NK-92 treated with Interleukin-12 subunit alpha and Interleukin-12 subunit beta, amount 100 ng/mL, for 24 hours (cell line): ENCODE measurements around the gene F2RL3.
A peak's percentile ranks its signal among the peaks of the same experiment; 100 is the strongest.
"Not testable (repeated sequence)": the region's sequence is repeated elsewhere in the genome, so short reads cannot be mapped to it uniquely, and the experiment has no call there.

Experiments
- DNase-seq: peaks from one replicate; lab custom pipeline; 2025; lab: John Stamatoyannopoulos, UW

The F2RL3 gene

DNA sequence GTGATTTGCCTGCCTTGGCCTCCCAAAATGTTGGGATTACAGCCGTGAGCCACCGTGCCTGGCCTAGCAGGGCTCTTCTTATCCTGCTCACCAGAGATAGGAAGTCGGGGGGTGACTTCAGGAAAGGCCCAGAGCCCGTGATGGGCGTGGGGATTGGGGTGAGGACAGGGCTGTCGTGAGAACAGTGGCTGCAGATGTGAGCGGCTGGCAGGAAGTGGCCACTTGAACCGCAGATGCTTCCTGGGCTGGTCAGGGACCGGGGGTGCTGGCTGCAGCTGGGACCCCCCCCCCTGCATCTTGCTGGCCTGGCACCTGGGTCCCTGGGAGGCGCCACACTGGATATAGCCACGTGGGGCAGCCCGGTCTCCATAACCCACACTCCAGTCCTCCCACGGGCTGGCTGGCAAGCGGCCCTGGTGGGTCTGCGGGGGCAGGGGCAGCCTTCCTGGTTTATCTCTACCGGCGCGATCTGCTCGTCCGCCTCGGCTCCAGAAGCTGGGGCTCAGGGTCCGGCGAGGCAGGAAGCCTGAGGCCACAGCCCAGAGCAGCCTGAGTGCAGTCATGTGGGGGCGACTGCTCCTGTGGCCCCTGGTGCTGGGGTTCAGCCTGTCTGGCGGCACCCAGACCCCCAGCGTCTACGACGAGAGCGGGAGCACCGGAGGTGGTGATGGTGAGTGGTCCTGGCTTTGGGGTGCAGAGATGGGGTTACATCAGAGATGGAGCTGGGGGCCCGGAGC is at the start of gene F2RL3:
F2RL3 (plus strand) TSS at position 371 of the 737 bp plus-strand sequence; CDS start at position 562, 191 bp downstream.
- peak; percentile 23 for DNase-seq

DNA sequence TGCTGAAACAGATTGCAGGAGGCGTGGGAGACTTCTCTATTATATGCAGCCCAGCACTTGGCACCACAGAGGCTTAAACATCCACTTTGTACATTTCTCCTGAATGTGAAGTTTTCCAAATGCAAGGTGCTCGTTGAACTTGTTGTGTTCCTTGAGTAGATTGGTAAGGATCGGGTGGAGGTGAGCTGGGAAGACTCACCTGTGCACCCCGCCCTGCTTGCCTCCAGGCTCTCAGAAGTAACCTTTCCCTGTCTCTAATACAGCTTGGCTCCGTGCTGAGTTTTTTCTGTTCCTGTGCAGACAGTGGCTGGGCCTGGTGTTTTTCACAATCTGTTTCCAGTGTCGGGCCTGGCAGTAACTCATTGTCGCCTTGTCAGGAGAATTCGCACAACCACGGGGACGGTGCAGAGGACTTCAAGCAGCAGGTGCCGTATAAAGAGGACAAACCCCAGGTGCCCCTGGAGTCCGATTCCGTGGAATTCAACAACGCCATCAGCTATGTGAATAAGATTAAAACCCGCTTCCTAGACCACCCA is 47.3 kb upstream of the F2RL3 start:
- no peak for DNase-seq

DNA sequence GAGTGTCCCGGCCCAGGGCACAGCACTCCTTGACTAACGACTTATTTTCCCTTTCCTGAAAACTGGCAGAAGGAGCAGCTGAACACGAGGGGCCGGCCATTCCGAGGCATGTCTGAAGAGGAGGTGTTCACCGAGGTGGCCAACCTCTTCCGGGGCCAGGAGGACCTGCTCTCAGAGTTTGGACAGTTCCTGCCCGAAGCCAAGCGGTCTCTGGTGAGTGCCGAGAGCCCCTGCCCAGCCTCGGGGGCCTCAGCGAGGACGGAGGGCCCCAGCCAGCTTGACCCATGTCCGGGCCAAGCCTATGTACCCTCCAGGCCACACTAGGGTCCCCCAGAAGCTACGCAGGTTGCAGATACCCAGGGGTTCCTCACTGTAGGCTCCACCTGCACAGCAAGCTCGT is 41.9 kb upstream of the F2RL3 start:
- DNase-seq, result no peak

DNA sequence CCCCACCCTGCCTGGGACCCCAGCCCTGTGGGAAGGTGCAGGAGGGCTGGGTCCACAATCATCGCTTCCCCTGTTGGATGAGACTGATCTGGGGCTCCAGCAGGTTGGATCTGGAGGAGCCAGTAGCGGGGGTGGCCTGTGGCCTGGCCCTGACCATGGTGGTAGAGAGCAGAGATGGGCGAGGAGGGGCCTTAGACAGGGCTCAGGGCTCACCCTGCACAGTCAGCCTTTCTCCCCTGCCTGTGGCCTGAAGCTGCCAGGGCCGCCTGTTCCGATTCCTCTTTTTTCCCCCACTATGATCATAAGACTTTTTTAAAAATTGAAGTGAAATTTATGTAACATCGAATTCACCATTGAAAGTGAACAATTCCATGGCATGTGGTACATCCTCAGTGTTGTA is 41.4 kb upstream of the F2RL3 start:
- no peak for DNase-seq

DNA sequence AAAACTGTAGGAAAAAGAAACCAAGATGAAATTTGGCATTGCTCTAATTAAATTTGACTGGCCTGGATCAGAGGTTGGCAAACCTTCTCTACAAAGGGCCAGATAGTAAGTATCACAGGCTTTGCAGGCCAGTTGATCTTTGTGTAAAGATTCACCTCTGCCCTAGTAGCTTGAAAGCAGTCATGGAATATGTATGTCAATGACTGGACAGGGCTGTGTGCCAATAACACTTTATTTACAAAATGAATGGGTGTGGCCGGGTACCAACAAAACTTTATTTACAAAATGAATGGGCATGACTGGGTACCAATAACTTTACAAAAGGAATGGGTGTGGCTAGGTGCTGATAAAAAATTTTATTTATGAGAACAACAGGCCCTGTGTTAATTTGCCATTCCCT is 39.6 kb upstream of the F2RL3 start:
- no peak for DNase-seq

DNA sequence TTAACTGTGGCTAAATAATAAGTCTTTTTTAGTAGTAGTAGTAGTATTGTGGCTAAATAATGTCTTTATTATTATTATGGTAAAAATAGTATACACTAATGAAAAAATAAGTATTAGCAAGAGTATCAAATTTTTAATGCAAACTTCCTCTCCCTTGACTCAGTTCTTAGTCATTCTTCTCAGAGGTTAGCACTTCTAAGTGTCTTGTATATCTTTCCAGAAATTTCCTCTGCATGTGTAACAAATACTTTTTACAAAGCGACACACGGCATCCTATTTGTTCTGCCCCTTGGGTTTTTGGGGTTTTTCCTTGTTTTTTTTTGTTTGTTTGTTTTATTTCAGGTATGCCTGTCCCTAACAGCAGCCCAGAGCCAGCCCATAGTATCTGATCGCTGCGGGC is 38.7 kb upstream of the F2RL3 start:
- DNase-seq, result no peak

DNA sequence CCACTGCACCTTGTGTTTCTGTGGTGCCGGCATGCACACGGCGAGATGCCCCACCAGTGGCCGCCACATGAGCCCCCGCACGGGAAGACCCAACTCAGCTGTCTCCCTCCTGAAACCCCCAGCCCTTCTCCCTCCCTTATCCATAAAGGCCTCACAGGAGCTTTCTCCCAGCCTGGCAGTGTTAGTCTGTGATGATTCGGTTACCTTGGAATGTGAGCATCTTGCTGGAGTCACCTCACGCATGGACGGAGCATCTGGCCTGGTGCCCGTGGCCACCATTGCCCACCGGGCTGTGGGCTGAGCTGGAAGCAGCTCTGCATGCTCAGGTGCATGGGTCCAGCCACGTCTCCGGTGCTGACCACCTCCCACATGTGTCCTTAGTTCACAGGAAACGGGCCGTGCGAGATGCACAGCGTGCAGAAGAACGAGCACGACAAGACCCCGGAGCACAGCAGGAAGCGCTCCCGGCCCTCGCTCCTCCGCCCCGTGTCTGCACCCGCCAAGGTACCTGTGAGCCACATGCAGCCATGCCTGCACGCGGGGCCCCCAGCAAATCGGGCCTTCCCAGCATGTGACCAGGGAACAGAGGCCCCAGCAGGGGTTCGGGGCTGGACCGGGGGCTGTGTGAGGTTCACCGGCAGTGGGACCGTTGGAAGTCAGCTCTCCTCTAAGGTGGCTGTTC is 37.6 kb upstream of the F2RL3 start:
- DNase-seq, result no peak

DNA sequence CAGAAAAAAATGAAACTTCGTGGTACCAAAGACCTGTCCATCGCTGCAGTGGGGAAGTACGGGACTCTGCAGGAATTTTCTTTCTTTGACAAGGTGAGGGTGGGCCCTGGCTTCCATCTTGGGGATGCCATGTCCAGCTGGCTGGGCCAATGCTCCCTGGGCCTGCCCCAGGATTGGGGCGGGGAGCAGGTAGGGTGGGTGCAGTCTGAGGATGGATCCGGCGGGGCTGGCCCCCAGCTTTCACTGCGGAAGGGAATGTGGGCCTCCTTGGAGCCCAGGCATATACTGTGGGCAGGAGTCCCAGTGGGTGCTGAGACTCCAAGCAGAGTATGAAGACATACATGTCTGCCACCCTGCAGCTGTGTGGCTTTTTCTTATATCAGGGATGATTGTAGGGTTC is 35.7 kb upstream of the F2RL3 start:
- DNase-seq, result no peak

DNA sequence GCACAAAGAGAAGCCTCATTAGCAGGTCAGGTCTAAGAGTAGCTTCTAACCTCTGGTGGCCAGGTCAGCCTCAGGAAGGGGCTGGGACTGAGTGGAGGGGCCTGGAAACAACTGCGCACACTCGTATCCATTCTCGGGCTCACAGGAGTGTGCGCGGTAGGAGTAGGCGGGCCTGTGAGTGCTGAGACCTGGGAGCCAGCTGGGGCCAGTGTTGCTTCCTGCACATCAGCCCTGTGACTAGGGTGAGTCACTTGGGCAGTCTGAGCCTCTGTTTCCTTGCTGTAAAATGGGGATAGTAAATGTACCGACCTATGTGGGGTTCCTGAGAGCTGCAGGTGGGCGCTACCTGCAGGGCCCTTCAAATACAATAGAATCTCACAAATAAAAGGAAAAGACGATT is 32.7 kb upstream of the F2RL3 start:
- DNase-seq, result no peak

DNA sequence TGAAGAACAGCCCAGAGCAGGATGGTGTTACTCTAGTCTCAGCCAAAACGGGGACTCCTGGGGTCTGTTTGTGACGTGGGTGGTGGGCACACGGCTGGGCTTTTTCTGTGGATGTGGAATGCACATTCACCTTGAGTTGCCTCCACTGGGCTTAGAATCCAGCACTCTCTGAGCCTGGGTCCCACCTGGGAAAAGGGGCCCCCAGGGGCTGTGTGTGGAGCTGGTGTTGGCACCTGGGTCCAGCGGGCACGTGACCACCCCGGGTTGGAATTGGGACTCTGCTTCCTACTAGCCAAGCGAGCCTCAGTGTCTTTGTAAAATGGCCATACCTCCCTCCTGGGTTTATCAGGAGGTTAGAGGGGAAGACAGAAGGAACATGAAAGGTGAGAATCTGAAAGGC is 29.2 kb upstream of the F2RL3 start:
- no peak for DNase-seq

DNA sequence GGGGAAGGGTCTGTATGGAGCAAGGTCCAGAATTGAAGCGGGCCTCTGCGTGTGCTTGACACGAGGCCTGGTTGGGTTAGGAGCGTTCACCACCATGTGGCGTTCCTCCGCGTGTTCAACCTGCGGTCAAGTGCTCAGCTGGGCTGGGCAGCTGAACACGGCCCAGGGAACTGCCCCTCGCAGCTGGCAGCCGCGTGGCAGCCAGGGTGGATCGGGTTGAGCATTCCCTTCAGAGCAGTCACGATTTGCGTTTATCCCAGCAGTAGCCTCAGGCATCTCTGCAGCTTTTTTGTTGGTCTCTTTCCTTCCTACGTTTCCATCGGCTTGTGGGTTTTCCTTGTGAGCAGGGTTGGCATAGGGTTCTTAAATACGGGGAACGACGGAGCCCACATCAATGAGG is 28.7 kb upstream of the F2RL3 start:
- DNase-seq, result no peak

DNA sequence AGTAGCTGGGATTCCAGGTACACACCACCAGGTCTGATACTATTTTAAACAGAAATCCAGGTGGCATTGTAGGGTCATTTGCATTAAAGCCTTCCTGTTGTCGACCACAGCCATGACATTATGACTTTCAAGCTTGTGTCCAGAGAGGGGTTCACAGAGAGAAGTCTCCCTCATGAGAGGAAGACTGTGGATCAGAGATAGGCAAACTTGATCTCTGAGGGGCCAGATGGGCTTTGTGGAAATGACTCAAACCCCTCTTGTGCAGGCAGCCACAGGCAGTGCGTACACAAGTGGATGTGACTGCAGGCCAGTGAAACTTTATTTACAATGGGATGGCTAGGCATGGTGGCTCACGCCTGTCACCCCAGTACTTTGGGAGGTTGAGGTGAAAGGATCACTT is 27.8 kb upstream of the F2RL3 start:
- DNase-seq, result no peak

DNA sequence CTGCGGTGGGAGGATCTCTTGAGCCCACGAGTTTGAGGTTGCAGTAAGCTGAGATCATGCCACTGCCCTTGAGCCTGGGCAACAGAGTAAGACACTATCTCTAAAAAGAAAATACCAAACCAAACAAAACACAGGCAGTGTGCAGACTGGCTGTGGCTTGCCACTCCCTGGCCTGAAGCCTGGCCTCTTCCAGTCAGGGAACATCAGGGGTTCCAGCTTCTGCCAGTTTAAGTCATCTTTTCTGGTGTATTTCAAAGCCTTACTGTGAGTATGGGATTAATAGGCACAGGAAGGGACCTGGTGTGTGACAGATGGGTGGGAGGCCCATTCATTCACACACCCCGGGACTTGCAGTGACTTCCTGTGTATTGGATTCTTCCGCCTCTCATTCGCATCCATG is 27.0 kb upstream of the F2RL3 start:
- no peak for DNase-seq

DNA sequence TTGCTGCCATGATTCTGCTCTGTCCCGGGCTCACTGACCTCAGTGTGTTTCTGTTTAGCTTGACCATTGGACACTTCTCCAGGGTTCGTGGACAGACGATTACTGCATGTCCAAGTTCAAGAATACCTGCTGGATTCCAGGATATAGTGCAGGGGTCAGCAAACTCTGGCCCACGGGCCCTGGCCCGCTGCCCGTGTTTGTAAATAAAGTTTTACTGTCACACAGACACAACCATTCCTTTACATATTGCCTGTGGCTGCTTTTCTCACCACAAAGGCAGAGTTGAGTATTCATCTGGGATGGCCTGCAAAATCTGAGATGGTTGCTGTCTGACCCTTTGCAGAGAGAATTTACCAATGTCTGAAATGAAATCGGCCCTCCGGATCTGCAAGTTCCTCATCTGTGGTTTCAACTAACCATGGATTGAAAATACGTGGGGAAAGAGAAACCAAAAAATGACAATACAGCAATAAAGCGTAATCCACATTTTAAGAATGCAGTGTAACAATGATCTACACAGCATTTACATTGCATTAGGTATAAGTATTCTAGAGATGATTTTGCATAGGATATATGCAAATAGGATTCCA is 25.9 kb upstream of the F2RL3 start:
- DNase-seq, result no peak

DNA sequence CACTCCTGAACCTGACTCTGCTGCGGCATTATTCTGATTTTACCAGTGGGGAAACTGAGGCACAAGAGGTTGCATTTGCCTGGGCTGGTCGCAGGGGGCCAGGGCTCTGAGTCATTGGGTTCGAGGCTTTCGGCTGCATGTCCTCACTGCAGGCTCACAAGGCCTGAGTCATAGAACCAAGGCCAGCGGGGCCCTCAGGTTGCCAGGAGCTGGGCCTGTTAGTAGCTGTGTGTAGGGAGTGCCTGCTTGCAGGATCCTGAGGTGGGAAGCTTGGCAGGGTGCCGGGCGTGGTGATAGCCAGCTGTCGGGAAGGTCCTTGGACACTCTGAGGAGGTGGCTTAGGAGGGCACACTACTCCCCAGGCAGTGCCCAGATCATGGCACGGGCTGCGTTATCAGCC is 21.6 kb upstream of the F2RL3 start:
- no peak for DNase-seq

DNA sequence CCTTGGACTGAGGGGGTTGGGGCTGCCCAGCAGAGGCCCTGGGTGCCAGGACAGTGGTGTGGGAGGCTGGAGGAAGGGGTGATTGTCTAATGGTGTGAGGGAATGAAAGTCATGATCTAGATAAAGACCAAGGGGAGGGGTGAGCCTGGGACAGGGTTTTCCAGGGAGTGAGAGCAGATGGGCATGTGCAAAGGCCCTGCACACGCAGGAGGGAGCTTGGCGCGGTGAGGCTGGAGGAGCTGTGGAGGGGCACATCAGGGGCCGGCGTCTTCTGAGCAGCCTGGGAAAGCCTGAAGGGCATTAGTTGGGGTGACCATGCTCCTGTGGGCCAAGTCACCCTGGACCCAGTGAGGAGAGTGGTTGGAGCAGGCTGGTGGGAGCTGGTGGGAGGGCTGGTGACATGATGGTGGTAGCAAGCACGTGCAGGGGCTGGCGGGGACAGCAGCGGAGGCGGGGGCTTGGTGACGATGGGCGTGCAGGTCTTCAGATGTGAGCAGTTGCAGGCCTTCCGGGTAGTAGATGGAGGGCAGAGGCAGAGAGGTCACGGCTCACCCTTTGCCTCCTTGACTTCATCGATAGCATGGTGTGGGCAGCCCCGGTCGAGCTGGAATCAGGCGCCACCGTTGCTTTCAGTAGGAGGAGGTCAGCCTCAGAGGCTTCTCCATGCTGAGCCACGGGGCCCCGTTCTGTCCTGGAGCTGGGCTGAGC is 20.2 kb upstream of the F2RL3 start:
- no peak for DNase-seq

DNA sequence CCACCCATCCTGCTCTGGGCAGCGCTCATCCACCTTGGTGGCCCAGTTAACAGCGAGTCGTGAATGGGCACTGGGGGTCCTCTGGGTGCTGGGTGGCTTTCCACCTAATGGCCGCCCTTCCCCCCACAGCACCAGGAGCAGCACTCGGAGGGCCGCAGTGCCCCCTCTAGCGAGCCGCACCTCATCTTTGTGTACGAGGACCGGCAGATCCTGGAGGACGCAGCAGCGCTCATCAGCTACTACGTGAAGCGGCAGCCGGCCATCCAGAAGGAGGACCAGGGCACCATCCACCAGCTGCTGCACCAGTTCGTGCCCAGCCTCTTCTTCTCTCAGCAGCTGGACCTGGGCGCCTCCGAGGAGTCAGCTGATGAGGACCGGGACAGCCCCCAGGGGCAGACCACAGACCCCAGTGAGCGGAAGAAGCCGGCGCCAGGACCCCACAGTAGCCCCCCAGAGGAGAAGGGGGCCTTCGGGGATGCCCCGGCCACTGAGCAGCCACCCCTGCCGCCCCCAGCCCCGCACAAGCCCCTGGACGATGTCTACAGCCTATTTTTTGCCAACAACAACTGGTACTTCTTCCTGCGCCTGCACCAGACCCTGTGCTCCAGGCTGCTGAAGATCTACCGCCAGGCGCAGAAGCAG is 19.3 kb upstream of the F2RL3 start:
- DNase-seq, result no peak

DNA sequence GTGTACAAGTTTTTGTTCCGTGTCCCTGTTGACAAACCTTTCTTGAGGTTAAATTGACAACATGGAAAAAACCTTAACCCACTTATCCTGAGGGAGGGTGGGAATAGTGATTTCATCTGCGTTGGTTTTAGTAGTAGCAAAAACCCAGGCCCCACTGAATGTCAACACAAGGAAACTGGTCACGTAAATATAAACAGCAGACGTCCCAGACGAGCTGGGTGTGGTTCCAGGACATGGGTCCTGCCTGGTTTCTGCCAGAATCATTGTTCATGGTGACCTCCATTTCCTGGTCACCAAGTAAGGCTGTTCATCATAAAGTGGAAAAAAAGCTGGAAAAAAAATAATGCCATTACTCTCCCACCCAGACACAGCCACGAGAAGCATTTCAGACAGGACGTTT is 16.9 kb upstream of the F2RL3 start:
- DNase-seq, result no peak

DNA sequence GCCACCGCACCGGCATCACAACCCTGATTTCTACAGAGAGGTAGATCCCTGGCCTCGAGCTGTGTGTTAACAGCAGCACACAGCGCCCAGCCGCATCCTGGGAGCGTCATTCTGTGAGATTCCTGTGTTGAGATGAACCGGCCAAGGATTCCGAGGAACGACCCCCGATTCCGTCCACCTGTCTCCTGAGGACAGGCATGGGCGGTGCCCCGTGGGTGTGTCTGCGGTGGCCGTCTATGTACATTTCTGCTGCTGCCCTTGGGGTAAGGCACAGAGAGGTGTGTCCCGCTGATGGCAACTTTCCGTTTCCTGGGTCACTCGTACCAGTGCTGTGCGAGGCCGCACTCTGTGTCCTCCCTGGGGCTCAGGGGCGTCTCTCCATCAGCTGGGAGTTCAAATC is 16.1 kb upstream of the F2RL3 start:
- no peak for DNase-seq

DNA sequence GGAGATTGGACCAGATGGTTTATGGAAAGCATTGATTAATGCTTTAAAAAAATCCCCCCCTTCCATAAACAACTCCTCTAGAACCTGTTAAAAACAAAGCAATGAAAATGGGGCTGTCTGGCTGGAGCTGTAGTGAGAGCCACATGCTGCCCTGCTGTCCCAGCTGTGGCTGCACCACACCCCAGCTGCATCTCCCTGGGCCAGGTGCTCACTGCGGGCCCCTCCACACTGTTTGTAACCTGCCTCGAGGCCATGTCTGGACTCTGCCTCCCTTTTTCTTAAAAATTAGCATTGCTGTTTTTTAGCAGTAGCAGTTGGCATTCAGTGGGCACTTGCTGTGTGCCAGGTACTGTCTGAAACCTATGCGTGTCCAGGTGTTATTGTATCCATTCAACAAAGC is 15.2 kb upstream of the F2RL3 start:
- no peak for DNase-seq

DNA sequence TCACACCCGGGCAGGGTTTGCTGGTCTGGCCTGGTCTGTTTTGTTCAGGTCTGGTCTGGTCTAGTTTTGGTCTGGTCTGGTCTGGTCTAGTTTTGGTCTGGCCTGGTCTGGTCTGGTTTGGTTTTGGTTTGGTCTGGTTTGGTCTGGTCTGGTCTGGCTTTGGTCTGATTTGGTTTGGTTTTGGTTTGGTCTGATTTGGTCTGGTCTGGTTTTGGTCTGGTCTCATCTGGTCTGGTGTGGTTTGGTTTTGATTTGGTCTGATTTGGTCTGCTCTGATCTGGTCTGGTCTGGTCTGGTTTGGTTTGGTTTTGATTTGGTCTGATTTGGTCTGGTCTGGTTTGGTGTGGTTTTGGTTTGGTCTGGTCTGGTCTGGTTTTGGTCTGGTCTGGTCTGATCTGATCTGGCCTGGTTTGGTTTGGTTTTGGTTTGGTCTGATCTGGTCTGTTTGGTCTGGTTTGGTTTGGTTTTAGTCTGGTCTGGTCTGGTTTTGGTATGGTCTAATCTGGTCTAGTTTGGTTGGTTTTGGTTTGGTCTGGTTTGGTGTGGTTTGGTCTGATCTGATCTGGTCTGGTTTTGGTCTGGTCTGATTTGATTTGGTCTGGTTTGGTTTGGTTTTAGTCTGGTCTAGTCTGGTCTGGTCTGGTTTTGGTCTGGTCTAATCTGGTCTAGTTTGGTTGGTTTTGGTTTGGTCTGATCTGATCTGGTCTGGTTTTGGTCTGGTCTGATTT is 14.4 kb upstream of the F2RL3 start:
- DNase-seq, result no peak

DNA sequence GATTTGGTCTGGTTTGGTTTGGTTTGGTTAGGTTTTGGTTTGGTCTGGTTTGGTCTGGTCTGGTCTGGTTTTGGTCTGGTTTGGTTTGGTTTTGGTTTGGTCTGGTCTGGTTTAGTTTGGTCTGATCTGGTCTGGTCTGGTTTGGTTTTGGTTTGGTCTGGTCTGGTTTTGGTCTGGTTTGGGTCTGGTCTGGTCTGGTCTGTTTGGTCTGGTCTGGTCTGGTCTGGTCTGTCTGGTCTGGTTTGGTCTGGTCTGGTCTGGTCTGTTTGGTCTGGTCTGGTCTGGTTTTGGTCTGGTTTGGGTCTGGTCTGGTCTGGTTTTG is 13.9 kb upstream of the F2RL3 start:
- not testable (repeated sequence) for DNase-seq
